Suppressor macrophage treated with lipopolysaccharide for 1 hour (primary cell): ENCODE measurements around the gene WDR62.
"Not testable (repeated sequence)": the region's sequence is repeated elsewhere in the genome, so short reads cannot be mapped to it uniquely, and the experiment has no call there.

Experiments
- DNase-seq, 3 donors: peaks; one replicate each; pipeline ENCODE4 v3.0.0-alpha.2; 2020 to 2022

Gene WDR62

DNA sequence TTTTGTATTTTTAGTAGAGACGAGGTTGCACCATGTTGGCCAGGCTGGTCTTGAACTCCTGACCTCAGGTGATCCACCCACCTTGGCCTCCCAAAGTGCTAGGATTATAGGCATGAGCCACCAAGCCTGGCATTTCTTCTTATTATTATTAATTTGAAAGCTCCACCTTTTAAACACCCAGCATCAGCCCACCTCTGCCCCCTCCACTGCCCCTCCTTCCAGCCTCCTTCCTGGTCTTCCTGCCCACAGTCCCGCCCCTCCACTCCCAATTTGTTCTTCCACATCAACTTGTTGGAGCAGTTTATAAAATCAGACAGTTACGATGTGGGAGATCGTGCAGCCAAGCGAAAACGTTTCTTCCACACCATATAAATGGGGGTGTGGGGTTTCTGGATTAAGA is 14.2 kb upstream of the WDR62 start:
- DNase-seq, result no peak

- DNase-seq, result not testable (repeated sequence)
Observed at GRCh38 chr19:36041092-36041491, 13.6 kb upstream of the WDR62 start.

DNA sequence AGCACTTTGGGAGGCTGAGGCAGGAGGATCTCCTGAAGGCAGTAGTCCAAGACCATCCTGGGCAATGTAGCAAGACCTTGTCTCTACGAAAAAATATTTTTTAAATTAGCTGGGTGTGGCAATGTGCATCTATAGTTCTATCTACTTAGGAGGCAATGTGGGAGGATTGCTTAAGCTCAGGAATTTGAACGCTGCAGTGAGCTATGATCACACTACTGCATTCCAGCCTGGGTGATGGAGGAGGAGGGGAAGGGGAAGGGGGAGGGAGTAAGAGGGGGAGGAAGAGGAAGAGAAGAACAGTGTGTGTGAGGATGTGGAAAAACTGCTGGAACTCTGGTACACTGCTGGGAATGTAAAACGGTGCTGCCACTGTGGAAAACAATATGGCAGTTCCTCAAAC is 12.9 kb upstream of the WDR62 start:
- DNase-seq, result peak; percentile 52 to 61 (median 61)

DNA sequence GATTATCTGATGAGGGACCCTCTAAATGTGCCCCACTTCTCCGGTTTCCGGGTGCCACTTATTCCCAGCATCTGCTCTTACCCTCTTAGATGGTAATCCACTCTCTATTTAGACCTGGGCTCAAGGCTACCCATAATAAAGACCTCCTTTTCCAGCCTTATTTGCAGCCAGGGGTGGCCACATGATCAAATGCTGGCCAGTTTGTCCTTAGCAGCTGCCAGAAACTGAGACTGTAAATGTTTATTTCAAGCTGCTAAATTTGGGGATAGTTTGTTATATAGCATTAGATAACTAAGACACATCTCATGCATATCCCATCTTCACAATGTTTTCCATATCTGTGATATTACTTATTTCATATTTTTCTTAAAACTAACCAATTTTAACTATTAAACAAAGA is 10.7 kb upstream of the WDR62 start:
- DNase-seq, result no peak

DNA sequence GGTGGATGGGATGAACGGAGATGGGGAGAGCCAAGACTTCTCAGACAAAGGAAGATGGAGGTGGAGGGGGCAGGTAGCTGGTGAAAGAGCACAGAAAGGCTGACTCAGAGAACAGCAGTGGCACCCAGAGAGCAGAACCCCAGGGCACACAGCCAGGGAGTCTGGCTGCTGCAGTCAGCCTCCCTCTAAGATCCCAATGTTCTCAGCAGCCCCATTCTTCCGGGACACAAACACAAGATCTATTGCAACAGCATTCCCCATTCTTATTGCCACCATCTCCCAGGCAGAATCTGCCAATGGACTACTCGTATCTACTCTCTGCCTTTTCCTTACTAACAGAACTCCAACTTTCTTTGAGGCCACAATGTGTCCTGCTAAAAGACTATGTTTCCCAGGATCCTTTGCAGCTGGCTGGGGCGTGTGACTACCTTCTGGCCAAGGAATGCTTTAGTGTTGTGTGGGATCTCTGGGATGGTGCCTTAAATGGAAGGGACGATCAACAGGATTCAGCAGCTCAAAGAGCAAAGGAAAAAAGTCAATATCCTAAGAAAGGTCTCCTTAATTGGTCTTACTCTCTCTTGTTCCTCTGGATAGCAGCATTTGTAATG is 8.2 kb upstream of the WDR62 start:
- DNase-seq, result no peak

DNA sequence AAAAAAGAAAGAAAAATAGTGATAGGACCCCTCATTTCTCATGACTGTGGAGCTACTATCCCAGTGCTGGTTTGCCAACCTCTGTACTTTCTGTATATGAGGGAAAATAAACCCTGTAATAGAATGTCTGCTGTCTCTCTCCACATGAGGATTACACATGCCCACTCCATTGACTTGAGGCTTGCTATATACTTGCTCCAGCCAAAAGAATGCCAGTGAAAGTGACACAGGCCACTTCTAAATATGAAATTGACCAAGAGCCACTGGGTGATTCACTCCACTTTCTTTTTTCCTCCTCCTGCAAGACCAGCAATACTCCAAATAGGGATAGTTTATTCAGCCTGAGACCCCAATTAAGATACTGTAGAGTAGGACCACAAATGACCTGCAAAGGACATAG is 6.9 kb upstream of the WDR62 start:
- DNase-seq, result no peak

GRCh38 chr19:36049080-36049698 is 5.5 kb upstream of the WDR62 start:
- DNase-seq, result no peak

DNA sequence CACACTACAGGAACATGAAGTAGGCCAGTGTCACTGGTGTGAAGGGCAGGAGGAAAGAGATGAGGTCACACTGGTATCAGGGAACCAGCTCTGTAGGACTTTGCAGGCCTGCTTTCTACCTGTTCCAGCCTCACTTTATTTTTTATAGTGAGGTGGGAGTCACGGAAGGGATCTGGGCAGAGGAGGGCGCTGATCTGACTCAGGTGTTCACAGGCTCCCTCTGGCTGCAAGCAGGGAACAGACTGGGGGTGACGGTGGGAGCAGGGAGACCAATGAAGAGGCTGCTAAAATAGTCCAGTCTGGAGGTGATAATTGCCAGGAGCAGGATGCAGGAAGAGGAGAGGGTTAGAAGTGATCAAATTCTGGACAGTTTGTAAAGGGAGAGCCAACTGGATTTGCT is 3.5 kb upstream of the WDR62 start:
- DNase-seq, result no peak

DNA sequence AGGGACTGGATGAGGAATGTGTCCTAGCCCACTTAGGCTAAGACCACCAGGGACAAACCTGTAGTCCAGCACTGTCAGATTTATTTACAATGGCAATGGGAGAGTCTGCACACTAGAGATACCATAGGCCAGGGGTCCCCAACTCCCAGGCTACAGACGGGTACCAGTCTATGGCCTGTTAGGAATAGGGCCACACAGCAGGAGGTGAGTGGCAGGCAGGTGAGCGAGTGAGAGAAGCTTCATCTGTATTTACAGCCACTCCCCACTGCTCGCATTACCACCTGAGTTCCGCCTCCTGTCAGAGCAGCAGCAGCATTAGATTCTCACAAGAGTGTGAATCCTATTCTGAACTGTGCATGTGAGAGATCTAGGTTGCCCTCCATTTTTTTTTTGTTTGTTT is 3.1 kb upstream of the WDR62 start:
- no peak for DNase-seq

GRCh38 chr19:36054119-36054732 is 471 bp upstream of the WDR62 start, which contains the start of gene THAP8:
Gene THAP8 (minus strand): TSS chr19:36054285. CDS start chr19:36054217, 68 bp downstream.
- peak; percentile 99 to 100 (median 100) for DNase-seq

GRCh38 chr19:36058481-36059179 is 3.9 kb downstream of the WDR62 start:
- no peak for DNase-seq

DNA sequence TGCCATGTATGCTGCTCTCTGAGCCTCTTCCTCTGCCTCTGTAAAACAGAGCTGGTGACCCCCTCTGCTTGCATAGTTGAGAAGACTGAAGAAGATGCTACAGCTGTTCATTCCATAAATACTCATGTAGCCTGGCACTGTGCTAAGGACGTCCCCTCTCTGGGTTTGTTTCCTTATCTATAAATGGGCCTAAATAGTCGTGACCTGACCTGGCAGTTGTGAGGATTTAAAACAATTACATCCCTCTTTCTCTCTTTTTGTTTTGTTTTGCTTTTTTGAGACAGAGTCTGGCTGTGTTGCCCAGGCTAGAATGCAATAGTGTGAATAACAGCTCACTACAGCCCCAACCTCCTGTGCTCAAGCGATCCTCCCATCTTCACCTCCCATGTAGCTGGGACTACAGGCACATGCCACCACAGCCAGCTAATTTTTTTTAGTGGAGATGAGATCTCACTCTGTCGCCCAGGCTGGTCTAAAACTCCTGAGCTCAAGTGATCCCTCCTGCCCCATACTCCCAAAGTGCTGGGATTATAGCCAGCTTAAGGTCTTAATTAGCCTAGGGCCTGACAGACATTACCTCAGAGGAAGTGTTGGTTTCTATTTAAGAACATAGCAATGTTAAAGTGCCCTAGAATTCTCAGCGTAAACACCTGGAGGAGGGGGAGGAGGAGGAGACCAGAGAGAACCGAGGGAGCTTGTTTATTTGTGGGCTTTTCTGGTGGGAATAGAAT is 4.6 kb downstream of the WDR62 start:
- no peak for DNase-seq

DNA sequence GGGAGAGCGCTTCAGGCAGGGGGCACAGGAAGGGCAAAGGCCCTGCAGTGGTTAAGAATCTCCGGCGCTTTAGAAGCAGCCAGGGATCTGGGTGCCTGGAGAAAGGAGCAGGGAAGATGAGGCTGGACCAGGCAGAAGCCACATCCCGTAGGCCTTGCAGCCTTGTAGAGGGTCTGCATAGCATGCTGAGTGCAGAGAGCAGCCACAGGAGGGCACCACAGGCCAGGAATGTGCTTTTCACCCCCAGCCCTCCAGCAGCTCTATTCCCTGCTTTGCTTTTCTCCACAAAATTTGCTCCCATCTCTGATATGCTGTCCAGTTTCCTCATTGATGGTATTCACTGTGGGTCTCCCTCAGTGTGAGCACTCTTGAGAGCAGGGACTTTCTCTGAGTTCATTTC is 5.7 kb downstream of the WDR62 start:
- DNase-seq, result peak in 2 of 3 donors; percentile 46 to 49

DNA sequence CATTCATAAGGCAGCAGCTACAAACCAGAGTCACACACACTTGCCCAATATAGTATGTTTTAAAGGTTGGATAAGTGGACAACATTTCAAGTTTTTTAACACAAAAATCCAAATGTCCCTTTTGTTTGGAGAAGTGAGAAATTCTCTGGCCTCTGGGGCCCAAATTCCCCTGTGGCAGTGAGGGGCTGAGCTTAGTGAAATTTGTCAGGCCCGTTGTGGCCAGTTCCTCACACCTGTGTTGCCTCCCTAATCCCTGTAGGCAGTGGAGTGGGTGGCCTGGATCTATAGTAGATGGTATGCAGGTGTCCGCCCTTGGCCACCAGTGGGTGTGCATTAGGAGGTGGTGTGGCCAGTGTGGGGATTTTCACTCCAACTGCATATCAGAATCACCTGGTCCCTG is 6.7 kb downstream of the WDR62 start:
- DNase-seq, result no peak

DNA sequence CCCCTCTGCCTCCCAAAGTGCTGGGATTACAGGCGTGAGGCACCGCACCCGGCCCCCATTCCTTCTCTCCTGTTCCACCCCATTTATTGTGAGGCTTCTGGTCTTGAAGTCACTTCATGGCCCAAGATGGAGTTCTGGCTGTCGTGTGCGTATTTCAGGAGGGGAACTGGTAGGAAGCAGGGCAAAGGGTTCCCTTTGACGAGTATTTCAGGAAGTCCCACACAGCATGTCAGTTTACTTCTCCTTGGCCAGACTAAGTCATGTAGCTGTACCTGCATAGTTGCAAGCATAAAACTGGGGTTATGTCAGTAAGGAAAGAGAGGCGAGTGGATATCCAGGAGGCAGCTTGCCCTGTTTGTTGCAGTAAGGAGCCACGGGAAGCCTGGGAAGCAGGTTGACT is 10.1 kb downstream of the WDR62 start:
- DNase-seq, result peak; percentile 22 to 30 (median 29)

- no peak for DNase-seq
Observed at GRCh38 chr19:36067681-36068080, 13.0 kb downstream of the WDR62 start.

GRCh38 chr19:36068810-36069499 is 14.3 kb downstream of the WDR62 start:
- DNase-seq, result not testable (repeated sequence)

DNA sequence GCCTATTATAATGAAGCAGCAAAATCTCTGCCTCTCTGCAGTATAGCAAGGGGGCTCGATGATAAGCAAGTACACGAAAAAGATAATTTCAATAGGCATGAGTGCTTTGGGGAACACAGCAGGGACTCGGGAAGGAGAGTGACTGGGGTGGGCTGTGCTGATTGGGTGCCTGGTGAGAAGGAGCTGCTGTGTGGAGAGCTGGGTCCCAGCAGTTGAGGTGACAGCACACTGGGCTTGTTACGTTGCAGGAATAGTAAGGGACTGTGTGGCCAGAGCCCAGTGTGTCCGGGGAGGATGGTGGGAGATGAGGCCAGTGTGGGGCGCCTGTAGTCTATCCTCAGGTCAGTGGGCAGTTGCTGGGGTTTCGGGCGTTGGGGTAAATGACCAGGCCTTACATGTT is 17.4 kb downstream of the WDR62 start:
- DNase-seq, result no peak

DNA sequence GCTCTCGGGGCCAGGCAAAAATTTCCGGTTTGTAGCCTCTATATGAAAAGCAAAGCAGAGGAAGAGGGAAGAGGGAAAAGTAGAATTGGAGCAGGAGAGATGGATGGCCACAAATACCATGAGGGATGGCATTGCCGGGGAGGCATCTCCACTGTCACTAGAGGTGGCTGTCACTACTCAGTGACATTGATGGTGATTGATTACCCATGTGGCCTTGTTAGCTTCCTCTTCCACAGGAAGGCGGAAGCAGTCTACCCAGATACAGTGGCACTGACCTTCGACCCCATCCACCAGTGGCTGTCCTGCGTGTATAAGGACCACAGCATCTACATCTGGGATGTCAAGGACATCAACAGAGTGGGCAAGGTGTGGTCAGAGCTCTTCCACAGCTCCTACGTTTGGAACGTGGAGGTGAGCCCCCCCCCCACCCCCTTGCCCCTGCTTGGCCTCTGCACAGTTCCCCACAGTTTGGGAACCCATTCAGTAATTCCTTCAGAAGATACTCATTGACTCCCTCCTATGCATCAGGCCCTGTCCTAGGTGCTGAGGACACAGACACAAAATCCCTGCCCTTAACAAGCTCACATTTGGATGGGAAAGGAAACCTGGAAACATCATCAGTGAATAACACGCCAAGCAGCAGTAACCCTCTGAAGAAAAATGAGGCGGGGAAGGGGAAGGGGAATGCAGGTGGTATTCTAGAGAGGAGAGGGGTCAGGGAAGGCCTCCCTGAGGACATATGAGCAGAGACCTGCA is 18.6 kb downstream of the WDR62 start:
- DNase-seq, result no peak

GRCh38 chr19:36079389-36079945 is 24.8 kb downstream of the WDR62 start:
- DNase-seq, result peak in 1 of 3 donors; percentile 12

DNA sequence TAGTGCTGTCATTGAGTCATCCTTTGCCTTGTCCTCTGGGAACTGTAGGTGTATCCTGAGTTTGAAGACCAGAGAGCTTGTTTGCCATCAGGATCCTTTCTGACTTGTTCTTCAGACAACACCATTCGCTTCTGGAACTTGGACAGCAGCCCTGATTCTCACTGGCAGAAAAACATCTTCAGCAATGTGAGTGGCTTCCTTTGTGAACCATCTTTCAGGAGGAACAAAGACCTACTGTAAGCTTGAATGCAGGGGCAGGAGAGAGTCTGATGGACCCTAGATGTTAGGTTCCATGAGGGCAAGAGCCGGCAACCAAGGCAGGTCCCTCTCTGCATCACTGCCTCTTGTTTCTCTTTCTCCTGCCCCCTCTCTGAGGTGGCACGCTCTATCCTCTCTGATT is 26.7 kb downstream of the WDR62 start:
- no peak for DNase-seq
